WTC11 (cell line): ENCODE measurements around the gene CAB39L. TPM values are rescaled to one million over a fixed set of nuclear protein-coding genes. Genes with fewer than 3 reads are reported as not detected.

Experiments
- ATAC-seq: fragments of 200-7000 bp; cut with Tn5 transposase; 2 replicates; pipeline ENCODE4 v1.10.0; 2021; ENCODE audit warnings: mild to moderate bottlenecking, moderate library complexity
- CTCF ChIA-PET: fragments of 300-600 bp; sonication (Branson Sonifier 250); formaldehyde crosslinking; loops from one replicate; lab custom pipeline; 2021; ENCODE audit warnings: antibody characterized with exemption; lab: Charles Lee
- POLR2A ChIA-PET: fragments of 350-600 bp; sonication (Branson Sonifier 250); formaldehyde crosslinking; loops from one replicate; lab custom pipeline; 2021; ENCODE audit warnings: antibody characterized with exemption; lab: Charles Lee
- DNase-seq: peaks from one replicate; pipeline ENCODE4 v3.0.0; 2021; ENCODE audit warnings: low spot score
- H3K27ac Mint-ChIP-seq: 2 replicates; pipeline ENCODE4 v1.8.0; 2021; ENCODE audit warnings: mixed read lengths
- H3K27me3 Mint-ChIP-seq: 2 replicates; pipeline ENCODE4 v1.8.0; 2021; ENCODE audit warnings: low read depth, mild to moderate bottlenecking, moderate library complexity, mixed read lengths
- H3K36me3 Mint-ChIP-seq: 2 replicates; pipeline ENCODE4 v1.8.0; 2021; ENCODE audit warnings: mixed read lengths
- H3K4me1 Mint-ChIP-seq: 2 replicates; pipeline ENCODE4 v1.8.0; 2022; ENCODE audit warnings: mixed read lengths
- H3K4me3 Mint-ChIP-seq: 2 replicates; pipeline ENCODE4 v1.8.0; 2021; ENCODE audit warnings: mild to moderate bottlenecking, moderate library complexity, mixed read lengths
- H3K9me3 Mint-ChIP-seq: 2 replicates; pipeline ENCODE4 v1.8.0; 2021; ENCODE audit warnings: mixed read lengths
- CBFB ChIP-seq: sonication (generic); formaldehyde crosslinking; IDR thresholded peaks from 2 replicates; pipeline ENCODE4 v1.8.1; 2022; ENCODE audit warnings: mild to moderate bottlenecking, low read depth, missing genetic modification reagents
- CREB1 ChIP-seq: sonication (generic); formaldehyde crosslinking; IDR thresholded peaks from 2 replicates; pipeline ENCODE4 v1.8.0; 2023; ENCODE audit warnings: mild to moderate bottlenecking, missing genetic modification reagents
- E2F4 ChIP-seq: sonication (generic); formaldehyde crosslinking; IDR thresholded peaks from 2 replicates; pipeline ENCODE4 v1.8.1; 2022; ENCODE audit warnings: low read depth, mild to moderate bottlenecking, moderate library complexity, missing genetic modification reagents, borderline replicate concordance
- E2F5 ChIP-seq: sonication (generic); formaldehyde crosslinking; IDR thresholded peaks from 2 replicates; pipeline ENCODE4 v1.8.1; 2022; ENCODE audit warnings: mild to moderate bottlenecking, moderate library complexity, missing genetic modification reagents
- ERG ChIP-seq: fragments of 250-450 bp; sonication (Bioruptor Pico); IDR thresholded peaks from 2 replicates; pipeline ENCODE4 v1.8.0; 2021; ENCODE audit warnings: mild to moderate bottlenecking
- ETV6 ChIP-seq: sonication (generic); formaldehyde crosslinking; IDR thresholded peaks from 2 replicates; pipeline ENCODE4 v1.8.1; 2022; ENCODE audit warnings: mild to moderate bottlenecking, missing genetic modification reagents
- FOXP1 ChIP-seq: sonication (generic); formaldehyde crosslinking; IDR thresholded peaks from 2 replicates; pipeline ENCODE4 v1.8.0; 2022; ENCODE audit warnings: missing genetic modification reagents, mild to moderate bottlenecking, moderate library complexity, borderline replicate concordance
- GABPB1 ChIP-seq: sonication (generic); formaldehyde crosslinking; IDR thresholded peaks from 2 replicates; pipeline ENCODE4 v1.8.1; 2023; ENCODE audit warnings: mild to moderate bottlenecking, missing genetic modification reagents
- GRHL2 ChIP-seq: fragments of 250-450 bp; sonication (Bioruptor Pico); IDR thresholded peaks from 2 replicates; pipeline ENCODE4 v1.8.0; 2022; ENCODE audit warnings: mild to moderate bottlenecking, moderate library complexity; ENCODE audit not compliant: insufficient replicate concordance, severe bottlenecking
- KAT7 ChIP-seq: sonication (generic); formaldehyde crosslinking; IDR thresholded peaks from 2 replicates; pipeline ENCODE4 v1.8.1; 2023; ENCODE audit warnings: missing genetic modification reagents, mild to moderate bottlenecking, borderline replicate concordance
- NFATC4 ChIP-seq: fragments of 250-450 bp; sonication (Bioruptor Pico); IDR thresholded peaks from 2 replicates; pipeline ENCODE4 v1.9.0; 2021; ENCODE audit warnings: mild to moderate bottlenecking
- NR1H2 ChIP-seq: sonication (generic); formaldehyde crosslinking; IDR thresholded peaks from 2 replicates; pipeline ENCODE4 v1.9.0; 2021; ENCODE audit warnings: mild to moderate bottlenecking, moderate library complexity, missing genetic modification reagents
- NR2C2 ChIP-seq: sonication (generic); formaldehyde crosslinking; IDR thresholded peaks from 2 replicates; pipeline ENCODE4 v1.8.0; 2022; ENCODE audit warnings: mild to moderate bottlenecking, missing genetic modification reagents
- OVOL2 ChIP-seq: fragments of 250-450 bp; sonication (Bioruptor Pico); IDR thresholded peaks from 2 replicates; pipeline ENCODE4 v1.9.0; 2021; ENCODE audit warnings: mild to moderate bottlenecking, borderline replicate concordance
- PRDM15 ChIP-seq: sonication (generic); formaldehyde crosslinking; IDR thresholded peaks from 2 replicates; pipeline ENCODE4 v1.8.0; 2022; ENCODE audit warnings: missing genetic modification reagents
- PRRX2 ChIP-seq: fragments of 250-450 bp; sonication (Bioruptor Pico); IDR thresholded peaks from 2 replicates; pipeline ENCODE4 v1.8.0; 2021; ENCODE audit warnings: mild to moderate bottlenecking
- SMAD4 ChIP-seq: sonication (generic); formaldehyde crosslinking; IDR thresholded peaks from 2 replicates; pipeline ENCODE4 v1.8.0; 2022; ENCODE audit warnings: mild to moderate bottlenecking, missing genetic modification reagents
- TEAD4 ChIP-seq: sonication (generic); formaldehyde crosslinking; IDR thresholded peaks from 2 replicates; pipeline ENCODE4 v1.8.0; 2022; ENCODE audit warnings: mild to moderate bottlenecking, missing genetic modification reagents
- ZNF671 ChIP-seq: fragments of 250-450 bp; sonication (Bioruptor Pico); IDR thresholded peaks from 2 replicates; pipeline ENCODE4 v1.8.0; 2021; ENCODE audit warnings: mild to moderate bottlenecking
- total RNA-seq: library from RNA; stranded (reverse); gene quantifications from 3 replicates; pipeline ENCODE4 v1.2.3, GENCODE V29; 2021
- TF ChIP-seq, protein P1 (sequence below): fragments of 250-450 bp; sonication (Bioruptor Pico); IDR thresholded peaks from 2 replicates; pipeline ENCODE4 v1.9.0; 2021; ENCODE audit warnings: mild to moderate bottlenecking
- TF ChIP-seq, protein P2 (sequence below): sonication (generic); formaldehyde crosslinking; conservative IDR thresholded peaks from 2 replicates; pipeline ENCODE4 v1.8.1; 2022; ENCODE audit warnings: mild to moderate bottlenecking, missing genetic modification reagents
- TF ChIP-seq, protein P3 (sequence below): sonication (generic); formaldehyde crosslinking; IDR thresholded peaks from 2 replicates; pipeline ENCODE4 v1.8.0; 2023; ENCODE audit warnings: mild to moderate bottlenecking, missing genetic modification reagents

The CAB39L gene
- total RNA-seq, 1 experiment from 2014 or later = 3.3 TPM

- H3K27ac Mint-ChIP-seq = no peak overlapping the region
- H3K27me3 Mint-ChIP-seq = no peaks in the 10 kb centered on the region
- ChIA-PET CTCF (no interaction called here), POLR2A (interaction anchor here (0.6 to 0.7 kb wide), 3 partner anchors 22 to 341 kb away, joined by 3 read pairs; no protein-coding TSS in a partner anchor)
- H3K9me3 Mint-ChIP-seq = no peaks in the 10 kb centered on the region
- DNase-seq = no peak
- ATAC-seq = peak; percentile 36
- H3K36me3 Mint-ChIP-seq = no peaks in the 10 kb centered on the region
- H3K4me1 Mint-ChIP-seq = peaks cover 10% of the 10 kb centered on the region
- TF ChIP-seq PRDM15 (peak; percentile 89), TEAD4 (CRISPR knock-in tag) (no peak), E2F5 (CRISPR knock-in tag) (no peak)
- TF ChIP-seq, all 79 proteins: peak for 1
- no peak overlapping the region for H3K4me3 Mint-ChIP-seq
These were observed 96.0 kb downstream of the CAB39L start for GRCh38 chr13:49347650-49348385.

DNA sequence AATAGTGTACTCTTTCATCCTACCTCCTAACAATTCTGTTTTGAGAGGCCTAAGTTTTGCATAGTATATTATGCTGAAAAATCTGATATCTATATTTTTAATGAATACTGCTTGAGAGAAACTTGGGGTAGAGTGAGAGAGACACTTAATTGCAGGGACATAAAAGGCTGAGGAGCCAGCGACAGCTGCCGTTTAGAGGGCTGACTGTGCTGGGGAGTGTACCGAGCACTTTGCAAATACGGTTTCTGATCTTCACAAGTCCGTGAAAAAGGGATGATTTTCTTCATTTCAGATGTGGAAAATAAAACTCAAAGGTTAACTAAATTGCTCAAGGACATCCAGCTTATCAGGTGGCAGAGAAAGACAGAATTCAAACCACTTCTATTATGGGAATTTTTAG is 97.4 kb downstream of the CAB39L start:
- TF ChIP-seq NR2C2 (CRISPR knock-in tag) = no peak
- TF ChIP-seq ERG (CRISPR knock-in tag) = no peak
- TF ChIP-seq E2F4 (CRISPR knock-in tag) = no peak
- no peak for TF ChIP-seq OVOL2 (CRISPR knock-in tag)
- TF ChIP-seq, protein P1, sequence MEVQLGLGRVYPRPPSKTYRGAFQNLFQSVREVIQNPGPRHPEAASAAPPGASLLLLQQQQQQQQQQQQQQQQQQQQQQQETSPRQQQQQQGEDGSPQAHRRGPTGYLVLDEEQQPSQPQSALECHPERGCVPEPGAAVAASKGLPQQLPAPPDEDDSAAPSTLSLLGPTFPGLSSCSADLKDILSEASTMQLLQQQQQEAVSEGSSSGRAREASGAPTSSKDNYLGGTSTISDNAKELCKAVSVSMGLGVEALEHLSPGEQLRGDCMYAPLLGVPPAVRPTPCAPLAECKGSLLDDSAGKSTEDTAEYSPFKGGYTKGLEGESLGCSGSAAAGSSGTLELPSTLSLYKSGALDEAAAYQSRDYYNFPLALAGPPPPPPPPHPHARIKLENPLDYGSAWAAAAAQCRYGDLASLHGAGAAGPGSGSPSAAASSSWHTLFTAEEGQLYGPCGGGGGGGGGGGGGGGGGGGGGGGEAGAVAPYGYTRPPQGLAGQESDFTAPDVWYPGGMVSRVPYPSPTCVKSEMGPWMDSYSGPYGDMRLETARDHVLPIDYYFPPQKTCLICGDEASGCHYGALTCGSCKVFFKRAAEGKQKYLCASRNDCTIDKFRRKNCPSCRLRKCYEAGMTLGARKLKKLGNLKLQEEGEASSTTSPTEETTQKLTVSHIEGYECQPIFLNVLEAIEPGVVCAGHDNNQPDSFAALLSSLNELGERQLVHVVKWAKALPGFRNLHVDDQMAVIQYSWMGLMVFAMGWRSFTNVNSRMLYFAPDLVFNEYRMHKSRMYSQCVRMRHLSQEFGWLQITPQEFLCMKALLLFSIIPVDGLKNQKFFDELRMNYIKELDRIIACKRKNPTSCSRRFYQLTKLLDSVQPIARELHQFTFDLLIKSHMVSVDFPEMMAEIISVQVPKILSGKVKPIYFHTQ (CRISPR knock-in tag) = no peak
- TF ChIP-seq NR1H2 (CRISPR knock-in tag) = no peak
- TF ChIP-seq PRRX2 (CRISPR knock-in tag) = no peak
- TF ChIP-seq, protein P2, sequence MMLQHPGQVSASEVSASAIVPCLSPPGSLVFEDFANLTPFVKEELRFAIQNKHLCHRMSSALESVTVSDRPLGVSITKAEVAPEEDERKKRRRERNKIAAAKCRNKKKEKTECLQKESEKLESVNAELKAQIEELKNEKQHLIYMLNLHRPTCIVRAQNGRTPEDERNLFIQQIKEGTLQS (CRISPR knock-in tag) = no peak
- TF ChIP-seq KAT7 = no peak
- TF ChIP-seq CREB1 (CRISPR knock-in tag) = no peak
- TF ChIP-seq GRHL2 (CRISPR knock-in tag) = no peak
- TF ChIP-seq GABPB1 = no peak
- no peak for TF ChIP-seq NFATC4 (CRISPR knock-in tag)
- TF ChIP-seq FOXP1 = no peak
- no peak for TF ChIP-seq ETV6
- no peak for TF ChIP-seq ZNF671 (CRISPR knock-in tag)
- TF ChIP-seq, protein P3, sequence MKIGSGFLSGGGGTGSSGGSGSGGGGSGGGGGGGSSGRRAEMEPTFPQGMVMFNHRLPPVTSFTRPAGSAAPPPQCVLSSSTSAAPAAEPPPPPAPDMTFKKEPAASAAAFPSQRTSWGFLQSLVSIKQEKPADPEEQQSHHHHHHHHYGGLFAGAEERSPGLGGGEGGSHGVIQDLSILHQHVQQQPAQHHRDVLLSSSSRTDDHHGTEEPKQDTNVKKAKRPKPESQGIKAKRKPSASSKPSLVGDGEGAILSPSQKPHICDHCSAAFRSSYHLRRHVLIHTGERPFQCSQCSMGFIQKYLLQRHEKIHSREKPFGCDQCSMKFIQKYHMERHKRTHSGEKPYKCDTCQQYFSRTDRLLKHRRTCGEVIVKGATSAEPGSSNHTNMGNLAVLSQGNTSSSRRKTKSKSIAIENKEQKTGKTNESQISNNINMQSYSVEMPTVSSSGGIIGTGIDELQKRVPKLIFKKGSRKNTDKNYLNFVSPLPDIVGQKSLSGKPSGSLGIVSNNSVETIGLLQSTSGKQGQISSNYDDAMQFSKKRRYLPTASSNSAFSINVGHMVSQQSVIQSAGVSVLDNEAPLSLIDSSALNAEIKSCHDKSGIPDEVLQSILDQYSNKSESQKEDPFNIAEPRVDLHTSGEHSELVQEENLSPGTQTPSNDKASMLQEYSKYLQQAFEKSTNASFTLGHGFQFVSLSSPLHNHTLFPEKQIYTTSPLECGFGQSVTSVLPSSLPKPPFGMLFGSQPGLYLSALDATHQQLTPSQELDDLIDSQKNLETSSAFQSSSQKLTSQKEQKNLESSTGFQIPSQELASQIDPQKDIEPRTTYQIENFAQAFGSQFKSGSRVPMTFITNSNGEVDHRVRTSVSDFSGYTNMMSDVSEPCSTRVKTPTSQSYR (CRISPR knock-in tag) = no peak
- TF ChIP-seq SMAD4 = no peak
- no peak for TF ChIP-seq CBFB (CRISPR knock-in tag)
- H3K4me3 Mint-ChIP-seq = no peak overlapping the region
- no peaks in the 10 kb centered on the region for H3K36me3 Mint-ChIP-seq
- H3K9me3 Mint-ChIP-seq = no peaks in the 10 kb centered on the region
- peaks cover 10% of the 10 kb centered on the region for H3K4me1 Mint-ChIP-seq
- POLR2A ChIA-PET = no interaction called here
- H3K27ac Mint-ChIP-seq = no peak overlapping the region; the same call in 1 of the 2 replicates
- no peaks in the 10 kb centered on the region for H3K27me3 Mint-ChIP-seq
- DNase-seq (no peak), ATAC-seq (no peak)
- CTCF ChIA-PET = no interaction called here
